Fibroblast of the aortic adventitia (primary cell): ENCODE measurements around the gene WTAP. TPM values are rescaled to one million over a fixed set of nuclear protein-coding genes. Genes with fewer than 3 reads are reported as not detected.
"Not testable (repeated sequence)": the region's sequence is repeated elsewhere in the genome, so short reads cannot be mapped to it uniquely, and the experiment has no call there.

ENCODE experiments used
- DNase-seq: peaks from one replicate; pipeline ENCODE4 v3.0.0-alpha.2; 2010; ENCODE audit warnings: low read depth
- H3K4me3 ChIP-seq: 2 replicates; pipeline ENCODE4 v1.5.1; 2011; ENCODE audit warnings: low read depth, mild to moderate bottlenecking, control low read depth, low read length, moderate library complexity
- total RNA-seq: library from RNA; depleted of rRNA; stranded (reverse); fragments of >200 nt; gene quantifications from 2 replicates; pipeline ENCODE4 v1.2.3, GENCODE V29; 2012; ENCODE audit warnings: low replicate concordance
- TF ChIP-seq, protein P1 (sequence below): IDR thresholded peaks from 2 replicates; pipeline ENCODE4 v1.5.1; 2011; ENCODE audit warnings: mild to moderate bottlenecking, low read length, control low read depth, inconsistent platforms; ENCODE audit not compliant: insufficient read depth

The WTAP gene
- total RNA-seq, 1 donor: 103 TPM

DNA sequence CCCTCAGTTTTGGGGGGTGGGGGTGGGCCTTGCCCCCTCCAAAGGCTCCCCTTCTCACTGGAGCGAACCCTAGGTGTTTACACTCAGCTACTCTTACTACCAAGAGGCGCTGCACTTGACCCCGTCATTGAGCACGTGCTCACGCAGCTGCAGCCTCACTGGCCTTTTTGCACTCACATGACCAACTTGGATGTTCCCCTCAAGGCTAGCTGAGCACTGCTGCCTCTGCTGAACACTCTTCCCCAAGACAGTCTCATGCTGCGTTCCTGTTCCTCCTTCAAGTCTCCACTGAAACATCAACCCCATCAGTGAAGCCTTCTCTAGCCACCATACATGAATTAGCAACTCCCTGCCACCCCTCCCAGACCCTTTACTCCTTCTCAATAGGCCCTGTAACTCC, 38.3 kb upstream of the WTAP start:
- peak overlapping the region; percentile 53 for H3K4me3 ChIP-seq
- DNase-seq: no peak
- TF ChIP-seq, protein P1, sequence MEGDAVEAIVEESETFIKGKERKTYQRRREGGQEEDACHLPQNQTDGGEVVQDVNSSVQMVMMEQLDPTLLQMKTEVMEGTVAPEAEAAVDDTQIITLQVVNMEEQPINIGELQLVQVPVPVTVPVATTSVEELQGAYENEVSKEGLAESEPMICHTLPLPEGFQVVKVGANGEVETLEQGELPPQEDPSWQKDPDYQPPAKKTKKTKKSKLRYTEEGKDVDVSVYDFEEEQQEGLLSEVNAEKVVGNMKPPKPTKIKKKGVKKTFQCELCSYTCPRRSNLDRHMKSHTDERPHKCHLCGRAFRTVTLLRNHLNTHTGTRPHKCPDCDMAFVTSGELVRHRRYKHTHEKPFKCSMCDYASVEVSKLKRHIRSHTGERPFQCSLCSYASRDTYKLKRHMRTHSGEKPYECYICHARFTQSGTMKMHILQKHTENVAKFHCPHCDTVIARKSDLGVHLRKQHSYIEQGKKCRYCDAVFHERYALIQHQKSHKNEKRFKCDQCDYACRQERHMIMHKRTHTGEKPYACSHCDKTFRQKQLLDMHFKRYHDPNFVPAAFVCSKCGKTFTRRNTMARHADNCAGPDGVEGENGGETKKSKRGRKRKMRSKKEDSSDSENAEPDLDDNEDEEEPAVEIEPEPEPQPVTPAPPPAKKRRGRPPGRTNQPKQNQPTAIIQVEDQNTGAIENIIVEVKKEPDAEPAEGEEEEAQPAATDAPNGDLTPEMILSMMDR: no peak

GRCh38 chr6:159690135-159690534, 37.2 kb upstream of the WTAP start:
- DNase-seq: not testable (repeated sequence)
- H3K4me3 ChIP-seq: peak overlapping the region; percentile 19

- TF ChIP-seq, protein P1: peak; percentile 78
- peak; percentile 96 for DNase-seq
- peak overlapping the region; percentile 95 for H3K4me3 ChIP-seq
Observed at GRCh38 chr6:159691133-159691962, 36.0 kb upstream of the WTAP start.

- H3K4me3 ChIP-seq: peak overlapping the region; percentile 95
- TF ChIP-seq, protein P1: no peak
- DNase-seq: no peak
Observed at GRCh38 chr6:159691963-159692287, 35.4 kb upstream of the WTAP start.

DNA sequence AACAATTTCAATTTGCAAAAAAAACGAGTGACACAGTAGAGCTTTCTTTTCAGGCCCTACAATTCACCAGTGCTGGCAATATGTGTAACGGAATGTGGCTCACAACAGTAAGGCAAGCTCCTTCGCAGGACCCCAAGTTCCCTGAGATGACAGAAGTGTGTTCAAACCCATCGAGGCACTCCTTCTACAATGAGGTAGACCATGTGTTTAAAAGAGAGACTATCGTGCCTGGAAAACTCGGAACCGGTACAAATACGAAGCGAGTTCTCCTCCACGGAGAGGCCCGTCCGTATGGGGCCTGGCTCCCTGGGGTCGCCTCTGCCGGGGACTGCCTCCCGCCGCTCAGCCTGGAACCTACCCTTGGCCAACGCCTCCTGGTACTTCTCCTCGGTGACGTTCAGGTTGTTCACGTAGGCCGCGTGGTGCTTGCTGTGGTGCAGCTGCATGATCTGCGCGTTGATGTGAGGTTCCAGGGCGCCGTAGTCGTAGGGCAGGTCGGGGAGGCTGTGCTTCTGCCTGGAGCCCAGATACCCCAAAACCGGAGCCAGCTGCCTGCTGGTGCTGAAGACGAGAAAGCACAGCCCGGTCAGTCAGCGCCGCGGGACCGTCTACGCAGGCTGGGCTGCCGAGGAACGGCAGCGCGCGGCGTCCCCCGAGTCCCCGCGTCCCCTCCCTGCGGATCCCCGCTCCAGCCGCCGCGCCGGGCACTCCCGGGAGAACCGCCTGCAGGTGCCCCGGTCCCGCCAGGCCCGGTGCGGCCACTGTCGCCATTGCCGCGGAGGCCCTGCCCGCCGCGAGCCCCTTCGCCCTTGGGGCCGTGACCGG, 34.8 kb upstream of the WTAP start:
- TF ChIP-seq, protein P1: no peak
- H3K4me3 ChIP-seq: peak overlapping the region; percentile 95
- peak; percentile 47 for DNase-seq

GRCh38 chr6:159693128-159693893, 34.0 kb upstream of the WTAP start, which contains the start of gene SOD2:
Gene SOD2 (minus strand): TSS chr6:159693241. CDS start chr6:159693167, 74 bp downstream.
- DNase-seq: peak; percentile 80
- TF ChIP-seq, protein P1: no peak

More at GRCh38 chr6:159693128-159693893, 34.0 kb upstream of the WTAP start, which contains the start of gene SOD2:
- H3K4me3 ChIP-seq: peak within 1 kb of the TSS; percentile 95
